HG02759 (cell line): ENCODE measurements around the gene SYTL3.

Experiments
- ATAC-seq: cut with Tn5 transposase; IDR thresholded peaks from one replicate; pipeline ENCODE4 v1.9.1; 2021; ENCODE audit warnings: mild to moderate bottlenecking, moderate library complexity; ENCODE audit not compliant: unreplicated experiment

Gene SYTL3

GRCh38 chr6:158715330-158716311, 65.8 kb downstream of the SYTL3 start:
- ATAC-seq = peak; percentile 62

GRCh38 chr6:158717341-158718330, 67.8 kb downstream of the SYTL3 start:
- ATAC-seq = peak; percentile 57

- no peak for ATAC-seq
Measured at GRCh38 chr6:158718461-158719046, 68.7 kb downstream of the SYTL3 start.

GRCh38 chr6:158722176-158722729, 72.4 kb downstream of the SYTL3 start:
- no peak for ATAC-seq

- ATAC-seq = no peak
Measured at GRCh38 chr6:158725704-158726103, 75.8 kb downstream of the SYTL3 start.

GRCh38 chr6:158729906-158730540, 80.2 kb downstream of the SYTL3 start:
- no peak for ATAC-seq

GRCh38 chr6:158730541-158730907, 80.7 kb downstream of the SYTL3 start:
- ATAC-seq = no peak

- ATAC-seq = no peak
Measured at GRCh38 chr6:158735009-158735408, 85.2 kb downstream of the SYTL3 start.

- no peak for ATAC-seq
Measured at GRCh38 chr6:158737082-158737709, 87.3 kb downstream of the SYTL3 start.

- ATAC-seq = no peak
Measured at GRCh38 chr6:158737710-158738615, 88.1 kb downstream of the SYTL3 start.

- no peak for ATAC-seq
Measured at GRCh38 chr6:158739673-158740072, 89.8 kb downstream of the SYTL3 start.

GRCh38 chr6:158743033-158743651, 93.3 kb downstream of the SYTL3 start:
- ATAC-seq = no peak

GRCh38 chr6:158744986-158745430, 95.2 kb downstream of the SYTL3 start:
- no peak for ATAC-seq

- ATAC-seq = no peak
Measured at GRCh38 chr6:158751224-158751623, 101.4 kb downstream of the SYTL3 start.

- ATAC-seq = no peak
Measured at GRCh38 chr6:158751921-158752320, 102.1 kb downstream of the SYTL3 start.

GRCh38 chr6:158752613-158753012, 102.8 kb downstream of the SYTL3 start:
- no peak for ATAC-seq

- no peak for ATAC-seq
Measured at GRCh38 chr6:158753811-158754210, 104.0 kb downstream of the SYTL3 start.

GRCh38 chr6:158754738-158755137, 104.9 kb downstream of the SYTL3 start:
- no peak for ATAC-seq
